Stimulated activated CD8-positive, alpha-beta memory T cell treated with anti-CD3 and anti-CD28 coated beads, Interleukin-15, amount 100 ng/mL, for 4 hours (primary cell): ENCODE data around the gene ARHGAP8.

Source experiments
- DNase-seq, 2 donors: peaks; one replicate each; pipeline ENCODE4 v3.0.0-alpha.2; 2020; ENCODE audit warnings: low read depth in 2 of 2

ARHGAP8 gene

GRCh38 chr22:44907765-44908737 lies 155.7 kb downstream of the ARHGAP8 start:
- no peak for DNase-seq

GRCh38 chr22:44909241-44909640 lies 156.9 kb downstream of the ARHGAP8 start:
- no peak for DNase-seq
